ENCODE measurements around the gene SERPINC1.

DNA sequence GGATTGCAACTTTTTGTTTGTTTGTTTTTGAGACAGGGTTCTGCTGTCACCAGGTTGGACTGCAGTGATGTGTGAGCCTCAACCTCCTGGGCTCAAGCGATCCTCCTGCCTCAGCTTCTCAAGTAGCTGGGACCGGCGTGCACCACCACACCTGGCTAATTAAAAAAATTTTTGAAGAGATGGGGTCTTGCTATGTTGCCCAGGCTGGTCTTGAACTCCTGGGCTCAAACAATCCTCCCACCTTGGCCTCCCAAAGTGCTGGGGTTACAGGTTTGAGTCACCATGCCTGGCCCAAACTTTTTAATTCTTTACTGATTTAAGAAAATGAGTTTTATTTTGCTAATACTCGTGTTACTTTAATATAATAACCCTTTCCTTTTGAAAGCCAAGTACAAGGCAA is 31.5 kb upstream of the SERPINC1 start:
- no peak for TF ChIP-seq EZH2 (IDR thresholded peaks at IDR 0.05)
- no peak for TF ChIP-seq POLR2AphosphoS5 (IDR thresholded peaks at IDR 0.05; ENCODE audit: borderline replicate concordance, low read depth, low read length)

Measured in SK-N-MC (cell line).